GM23248 (cell line): ENCODE measurements around the gene NME2.

Experiments used
- EZH2 ChIP-seq: fragments of 200-600 bp; sonication (generic); IDR thresholded peaks from 2 replicates; pipeline ENCODE4 v1.6.1; 2018; ENCODE audit warnings: antibody characterized with exemption, mild to moderate bottlenecking; ENCODE audit not compliant: insufficient read depth, poor library complexity, severe bottlenecking
- EZH2phosphoT487 ChIP-seq: fragments of 200-600 bp; sonication (generic); IDR thresholded peaks from 2 replicates; pipeline ENCODE4 v1.6.1; 2018; ENCODE audit warnings: antibody characterized with exemption, moderate library complexity, mild to moderate bottlenecking, low read depth; ENCODE audit not compliant: insufficient read depth

DNA sequence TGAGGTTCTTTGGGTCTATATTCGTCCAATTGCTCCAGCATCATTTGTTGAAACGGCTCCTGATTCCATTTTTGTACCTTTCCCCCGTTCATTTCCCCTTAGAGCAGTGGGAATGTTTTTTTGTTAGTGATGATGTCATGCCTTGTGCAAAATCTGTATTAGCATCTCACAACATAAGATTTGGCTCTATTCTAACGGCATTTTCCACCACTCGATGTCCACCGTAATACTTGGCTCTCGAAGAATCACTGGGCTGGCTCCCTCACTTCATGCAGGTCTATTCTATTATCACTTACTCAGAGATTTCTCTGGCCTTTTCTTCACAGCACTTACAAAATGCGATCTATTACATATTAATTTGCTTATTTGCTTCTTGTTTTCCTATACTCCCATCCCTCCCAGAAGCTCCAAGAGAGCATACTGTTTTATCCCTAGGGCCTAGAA, 13.4 kb upstream of the NME2 start:
- TF ChIP-seq EZH2 (no peak), EZH2phosphoT487 (no peak)
